Measurements from ENCODE around the gene RPS3A. TPM values are rescaled to one million over a fixed set of nuclear protein-coding genes. Genes with fewer than 3 reads are reported as not detected.

Gene RPS3A
- total and polyA plus RNA-seq, 2 donors (not counting 3 experiments of a cell fraction or from before 2014, with no cell fraction given) = 1,367 to 1,494 TPM

DNA sequence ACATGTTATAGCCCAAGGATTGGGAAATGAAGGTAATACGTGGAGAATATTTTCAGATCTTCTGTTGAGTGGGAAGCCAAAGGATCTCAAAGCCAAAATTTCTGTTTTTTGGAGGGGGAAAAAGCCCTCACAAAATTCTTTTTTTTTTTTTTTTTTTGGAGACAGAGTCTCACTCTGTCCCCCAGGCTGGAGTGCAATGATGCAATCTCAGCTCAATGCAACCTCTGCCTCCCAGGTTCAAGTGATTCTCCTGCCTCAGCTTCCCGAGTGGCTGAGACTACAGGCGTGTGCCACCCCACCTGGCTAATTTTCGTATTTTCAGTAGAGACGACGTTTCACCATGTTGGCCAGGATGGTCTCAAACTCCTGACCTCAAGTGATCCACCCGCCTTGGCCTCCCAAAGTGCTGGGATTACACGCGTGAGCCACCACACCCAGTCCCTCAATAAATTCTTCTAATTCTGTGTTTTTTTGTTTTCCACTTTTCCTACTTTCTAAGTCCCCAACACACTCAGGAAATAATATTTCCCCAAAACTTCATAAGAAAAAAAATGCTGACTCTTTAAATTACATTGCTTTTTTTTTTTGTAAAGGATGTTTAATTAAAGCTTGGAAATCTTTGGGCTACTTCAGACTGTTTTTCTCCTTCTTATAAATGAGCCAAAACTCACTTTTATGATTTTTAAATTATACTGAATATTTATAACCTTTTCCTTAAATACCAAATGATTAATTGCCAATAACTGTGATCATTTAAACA lies 51.6 kb downstream of the RPS3A start:
- Histone ChIP-seq H3K9me1 (replicated peaks; ENCODE audit: control insufficient read depth, extremely low read depth, insufficient read depth, low read length) (no peaks in the 10 kb centered on the region), H3K27ac (ENCODE audit: insufficient read depth, low read depth, low read length) (no peak overlapping the region), H3K79me2 (ENCODE audit: control insufficient read depth, insufficient read depth, low read length) (no peaks in the 10 kb centered on the region), H3K4me3 (replicated peaks in 1 of 3; ENCODE audit: insufficient read depth in 1 of 3, low read depth in 1 of 3, low read length in 3 of 3) (no peak overlapping the region), H3K4me1 (ENCODE audit: control insufficient read depth, extremely low read depth, insufficient read depth, low read length) (no peaks in the 10 kb centered on the region), H3K27me3 (ENCODE audit: control insufficient read depth in 2 of 2, insufficient read depth in 2 of 2, low read length in 2 of 2) (no peaks in the 10 kb centered on the region), H3K9me3 (replicated peaks; ENCODE audit: control insufficient read depth, insufficient read depth, low read length) (no peaks in the 10 kb centered on the region), H4K20me1 (replicated peaks; ENCODE audit: control insufficient read depth, extremely low read depth, insufficient read depth, low read length) (no peaks in the 10 kb centered on the region), H3K36me3 (ENCODE audit: control insufficient read depth in 2 of 2, extremely low read depth in 1 of 2, insufficient read depth in 2 of 2, low read length in 2 of 2) (peaks cover 6 to 11% of the 10 kb centered on the region in 2 experiments), H2AFZ (ENCODE audit: low read depth, low read length) (no peak overlapping the region), H3K9ac (replicated peaks; ENCODE audit: extremely low read depth, insufficient read depth, low read length) (no peak overlapping the region), H3K4me2 (ENCODE audit: insufficient read depth, low read length) (no peak overlapping the region)
- TF ChIP-seq, protein P1, sequence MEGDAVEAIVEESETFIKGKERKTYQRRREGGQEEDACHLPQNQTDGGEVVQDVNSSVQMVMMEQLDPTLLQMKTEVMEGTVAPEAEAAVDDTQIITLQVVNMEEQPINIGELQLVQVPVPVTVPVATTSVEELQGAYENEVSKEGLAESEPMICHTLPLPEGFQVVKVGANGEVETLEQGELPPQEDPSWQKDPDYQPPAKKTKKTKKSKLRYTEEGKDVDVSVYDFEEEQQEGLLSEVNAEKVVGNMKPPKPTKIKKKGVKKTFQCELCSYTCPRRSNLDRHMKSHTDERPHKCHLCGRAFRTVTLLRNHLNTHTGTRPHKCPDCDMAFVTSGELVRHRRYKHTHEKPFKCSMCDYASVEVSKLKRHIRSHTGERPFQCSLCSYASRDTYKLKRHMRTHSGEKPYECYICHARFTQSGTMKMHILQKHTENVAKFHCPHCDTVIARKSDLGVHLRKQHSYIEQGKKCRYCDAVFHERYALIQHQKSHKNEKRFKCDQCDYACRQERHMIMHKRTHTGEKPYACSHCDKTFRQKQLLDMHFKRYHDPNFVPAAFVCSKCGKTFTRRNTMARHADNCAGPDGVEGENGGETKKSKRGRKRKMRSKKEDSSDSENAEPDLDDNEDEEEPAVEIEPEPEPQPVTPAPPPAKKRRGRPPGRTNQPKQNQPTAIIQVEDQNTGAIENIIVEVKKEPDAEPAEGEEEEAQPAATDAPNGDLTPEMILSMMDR (IDR thresholded peaks at IDR 0.05; ENCODE audit: extremely low read depth in 1 of 2, insufficient read depth in 1 of 2, low read depth in 1 of 2, low read length in 2 of 2) = no peak
- no peak for TF ChIP-seq POLR2AphosphoS5 (IDR thresholded peaks at IDR 0.05; ENCODE audit: insufficient read depth, low read depth, low read length)
- no peak for TF ChIP-seq JUN (IDR thresholded peaks at IDR 0.05; ENCODE audit: borderline replicate concordance, insufficient read depth, insufficient read length, low read depth)
- no peak for TF ChIP-seq POLR2A (IDR thresholded peaks at IDR 0.05; ENCODE audit: low read depth, low read length)
- no peak for TF ChIP-seq FOS (IDR thresholded peaks at IDR 0.05; ENCODE audit: borderline replicate concordance, insufficient read depth, low read length)
- TF ChIP-seq, protein P2, sequence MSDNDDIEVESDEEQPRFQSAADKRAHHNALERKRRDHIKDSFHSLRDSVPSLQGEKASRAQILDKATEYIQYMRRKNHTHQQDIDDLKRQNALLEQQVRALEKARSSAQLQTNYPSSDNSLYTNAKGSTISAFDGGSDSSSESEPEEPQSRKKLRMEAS (IDR thresholded peaks at IDR 0.05; ENCODE audit: insufficient read depth, insufficient read length) = no peak
- TF ChIP-seq MYC (IDR thresholded peaks at IDR 0.05; ENCODE audit: low read depth, low read length) = no peak
- FAIRE-seq (no peak), DNase-seq (ENCODE audit: low read depth, low spot score) (no peak)
- BruUV-seq (replicated peaks) = no TSS peak
- dilution Hi-C loops (cut with MboI; ENCODE audit: extremely low pct_ligation_motif_present, low sequenced_read_pairs) = no loop called here
- POLR2A ChIA-PET = no interaction called here
- CTCF ChIA-PET = interaction anchor here (0.8 kb wide), 1 partner anchor 198 kb away, joined by 3 read pairs; no protein-coding TSS in a partner anchor
- intact Hi-C loops (cut with micrococcal nuclease) = no loop called here

Measured in endothelial cell of umbilical vein (primary cell).